GM12878 (cell line): Measurements from ENCODE around the gene MRPL53. TPM values are rescaled to one million over a fixed set of nuclear protein-coding genes. Genes with fewer than 3 reads are reported as not detected.

Experiments used
- ATF2 ChIP-seq: IDR thresholded peaks from 2 replicates; pipeline ENCODE4 v1.6.1; 2012; ENCODE audit warnings: low read length, inconsistent platforms
- BHLHE40 ChIP-seq, 2 experiments: fragments of 450-650 bp in 1 of 2; IDR thresholded peaks; 2 replicates each; pipeline ENCODE4 v1.6.1; 2011 to 2017; ENCODE audit warnings: low read depth in 2 of 2, borderline replicate concordance in 1 of 2, improper control_type of control experiment in 1 of 2, low read length in 1 of 2, mild to moderate bottlenecking in 1 of 2
- ESRRA ChIP-seq: IDR thresholded peaks from 2 replicates; pipeline ENCODE4 v1.6.1; 2012; ENCODE audit warnings: mild to moderate bottlenecking, low read length, improper control_type of control experiment
- ETV6 ChIP-seq, 2 experiments: fragments of 450-650 bp in 1 of 2; IDR thresholded peaks in 1 of 2; conservative IDR thresholded peaks in 1 of 2; 2 replicates each; pipeline ENCODE4 v1.6.1; 2014; ENCODE audit warnings: antibody characterized with exemption in 1 of 2, borderline replicate concordance in 1 of 2, low read depth in 1 of 2, mild to moderate bottlenecking in 1 of 2, moderate library complexity in 1 of 2
- HCFC1 ChIP-seq: fragments of 150-350 bp; IDR thresholded peaks from 2 replicates; pipeline ENCODE4 v1.6.1; 2014; ENCODE audit warnings: low read length
- MLLT1 ChIP-seq: fragments of 450-650 bp; IDR thresholded peaks from 2 replicates; pipeline ENCODE4 v1.6.1; 2016; ENCODE audit warnings: mild to moderate bottlenecking
- MYC ChIP-seq: IDR thresholded peaks from 2 replicates; pipeline ENCODE4 v1.6.1; 2011; ENCODE audit warnings: mild to moderate bottlenecking, low read length, moderate library complexity, inconsistent platforms; ENCODE audit not compliant: insufficient read depth, insufficient replicate concordance, insufficient read length, severe bottlenecking
- PAX8 ChIP-seq: fragments of 450-650 bp; IDR thresholded peaks from 2 replicates; pipeline ENCODE4 v1.6.1; 2017; ENCODE audit warnings: mild to moderate bottlenecking, moderate library complexity
- POU2F2 ChIP-seq: IDR thresholded peaks from 3 replicates; pipeline ENCODE4 v1.6.1; 2011; ENCODE audit warnings: low read depth, mild to moderate bottlenecking, low read length, borderline replicate concordance
- SIN3A ChIP-seq: IDR thresholded peaks from 2 replicates; pipeline ENCODE4 v1.6.1; 2012; ENCODE audit warnings: low read depth, low read length, improper control_type of control experiment
- SMAD1 ChIP-seq: fragments of 450-650 bp; IDR thresholded peaks from 2 replicates; pipeline ENCODE4 v1.6.1; 2018; ENCODE audit warnings: mild to moderate bottlenecking, low read depth; ENCODE audit not compliant: partially characterized antibody
- SMAD5 ChIP-seq: IDR thresholded peaks from 2 replicates; pipeline ENCODE4 v1.6.1; 2016; ENCODE audit warnings: antibody characterized with exemption, low read depth
- SRF ChIP-seq, 2 experiments: IDR thresholded peaks; 2 replicates each; pipeline ENCODE4 v1.6.1; 2011; ENCODE audit warnings: low read depth in 2 of 2, low read length in 2 of 2, mild to moderate bottlenecking in 1 of 2, moderate library complexity in 1 of 2
- ZBED1 ChIP-seq: IDR thresholded peaks from 2 replicates; pipeline ENCODE4 v1.6.1; 2016; ENCODE audit warnings: borderline replicate concordance
- ZBTB40 ChIP-seq: fragments of 450-650 bp; IDR thresholded peaks from 2 replicates; pipeline ENCODE4 v1.6.1; 2016; ENCODE audit warnings: mild to moderate bottlenecking, moderate library complexity, borderline replicate concordance
- ZNF687 ChIP-seq: fragments of 450-650 bp; IDR thresholded peaks from 2 replicates; pipeline ENCODE4 v1.6.1; 2017; ENCODE audit warnings: mild to moderate bottlenecking, moderate library complexity
- ZSCAN29 ChIP-seq: fragments of 450-650 bp; IDR thresholded peaks from 2 replicates; pipeline ENCODE4 v1.6.1; 2017; ENCODE audit warnings: mild to moderate bottlenecking, moderate library complexity
- polyA plus RNA-seq, 11 experiments: library from polyadenylated mRNA; depleted of rRNA in 4 of 11; unstranded in 6 of 11; stranded (reverse) in 5 of 11; fragments of >200 nt; fragmentation: Nextera tagmentation in 4 of 11; fragmentation: Illumina TruSeq in 1 of 11; extraction: Ambion mirVana in 4 of 11; extraction: Trizol in 1 of 11; gene quantifications; 1 replicate in 1 of 11; 2 replicates in 10 of 11; pipeline versions ENCODE4 v1.2.1 to v1.2.3, GENCODE V29; 2011 to 2016; ENCODE audit warnings: inconsistent platforms in 2 of 11, missing spikeins in 2 of 11, low read depth in 1 of 11
- total RNA-seq, 4 experiments: library from RNA; depleted of rRNA in 3 of 4; stranded (reverse); fragments of >200 nt in 3 of 4; fragmentation: Illumina TruSeq in 1 of 4; extraction: Trizol in 1 of 4; gene quantifications; 2 replicates each; pipeline versions ENCODE4 v1.2.1 to v1.2.3, GENCODE V29; 2013 to 2021

MRPL53 gene
- total and polyA plus RNA-seq, 10 of the 15 experiments (the other 5 are each of a cell fraction or from before 2014, with no cell fraction given) = 15.1 to 167 (median 80.9) TPM

GRCh38 chr2:74507145-74507925 is 34.9 kb upstream of the MRPL53 start, which contains the start of gene PCGF1 (continued):
- peak; percentile 98 to 99 for TF ChIP-seq BHLHE40 (IDR thresholded peaks at IDR 0.05; ENCODE audit: borderline replicate concordance in 1 of 2, low read depth in 2 of 2, low read length in 1 of 2)
- TF ChIP-seq HCFC1 = peak; percentile 45; the same call in 1 of the 2 replicates
- 0 out of 2 replicates have a peak, but pooled peaks have one; percentile 60 for TF ChIP-seq ESRRA
- no peak for TF ChIP-seq PAX8
- peak; percentile 54; the same call in 1 of the 3 replicates for TF ChIP-seq POU2F2
- TF ChIP-seq ZSCAN29 = no peak
- no peak; the same call in 1 of the 2 replicates for TF ChIP-seq MLLT1
- TF ChIP-seq ETV6 (conservative IDR thresholded peaks at IDR 0.05 in 1 of 2, IDR thresholded peaks at IDR 0.05 in 1 of 2; ENCODE audit: borderline replicate concordance in 1 of 2, low read depth in 1 of 2) = no peak
- no peak for TF ChIP-seq MYC
- TF ChIP-seq ATF2 = no peak
- peak; percentile 27 for TF ChIP-seq SMAD1
- TF ChIP-seq SRF (IDR thresholded peaks at IDR 0.05; ENCODE audit: low read depth in 2 of 2, low read length in 2 of 2) = 0 out of 4 replicates have a peak, but pooled peaks of 1 of the 2 experiments have one; percentile 26
- TF ChIP-seq SIN3A = no peak
- peak; percentile 76; the same call in 1 of the 2 replicates for TF ChIP-seq SMAD5
- peak; percentile 90 for TF ChIP-seq ZBTB40
- TF ChIP-seq ZBED1 = peak; percentile 83; the same call in 1 of the 2 replicates
- peak; percentile 66 for TF ChIP-seq ZNF687
